ENCODE measurements around the gene EPS15.

DNA sequence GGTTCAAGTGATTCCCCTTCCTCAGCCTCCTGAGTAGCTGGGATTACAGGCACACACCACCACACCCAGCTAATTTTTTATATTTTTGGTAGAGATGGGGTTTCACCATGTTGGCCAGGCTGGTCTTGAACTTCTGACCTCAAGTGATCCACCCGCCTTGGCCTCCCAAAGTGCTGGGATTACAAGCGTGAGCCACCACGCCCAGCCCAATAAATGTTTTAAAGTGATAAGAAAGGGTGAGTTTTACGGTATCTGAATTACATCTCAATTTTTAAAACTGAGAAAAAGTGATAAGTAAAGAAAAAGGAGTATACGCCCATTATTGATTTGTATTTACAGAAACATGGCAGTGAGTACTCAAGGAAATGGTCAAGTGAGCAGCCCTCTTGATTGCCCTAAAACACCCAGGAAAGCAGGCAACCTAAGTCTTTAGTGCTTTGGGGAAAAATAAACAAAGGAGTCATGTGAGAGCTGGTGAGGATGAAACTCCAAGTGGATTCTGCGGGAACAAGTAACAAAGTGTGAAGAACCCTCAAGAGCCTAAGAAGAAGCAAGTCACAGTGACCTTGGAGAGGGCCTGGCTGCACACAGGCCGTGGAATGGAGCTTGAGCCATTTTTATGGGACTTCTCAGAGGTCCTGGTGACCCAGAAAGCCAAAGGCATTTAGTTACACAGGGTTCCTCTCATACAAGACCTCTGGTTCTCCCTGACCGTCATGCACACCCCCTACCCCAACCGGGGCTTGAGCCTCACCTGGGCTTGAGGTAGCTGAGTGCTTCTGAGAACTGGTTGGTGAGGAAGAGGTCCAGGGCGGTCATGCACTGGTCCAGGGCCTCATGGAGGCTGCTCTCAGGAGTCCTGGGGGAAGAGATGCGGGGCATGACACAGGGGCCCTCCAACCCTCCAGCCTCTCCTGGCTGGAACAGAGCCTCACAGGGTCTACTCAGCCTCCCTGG is 197.8 kb downstream of the EPS15 start:
- no peak for TF ChIP-seq RFX5 (IDR thresholded peaks at IDR 0.05; ENCODE audit: low read depth, low read length)
- no peak for TF ChIP-seq CHD2 (IDR thresholded peaks at IDR 0.05; ENCODE audit: borderline replicate concordance, low read depth, low read length)
- TF ChIP-seq NR2C2 (IDR thresholded peaks at IDR 0.05; ENCODE audit: borderline replicate concordance, control insufficient read depth, insufficient read length, low read depth) = no peak
- no peak for TF ChIP-seq EZH2 (IDR thresholded peaks at IDR 0.05; ENCODE audit: borderline replicate concordance, control insufficient read depth, low read depth, low read length)
- TF ChIP-seq, protein P1, sequence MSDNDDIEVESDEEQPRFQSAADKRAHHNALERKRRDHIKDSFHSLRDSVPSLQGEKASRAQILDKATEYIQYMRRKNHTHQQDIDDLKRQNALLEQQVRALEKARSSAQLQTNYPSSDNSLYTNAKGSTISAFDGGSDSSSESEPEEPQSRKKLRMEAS (IDR thresholded peaks at IDR 0.05; ENCODE audit: low read depth, low read length) = no peak
- TF ChIP-seq GABPA (IDR thresholded peaks at IDR 0.05; ENCODE audit: low read depth) = no peak
- TF ChIP-seq POLR2A (IDR thresholded peaks at IDR 0.05; ENCODE audit: low read depth, low read length) = no peak
- TF ChIP-seq, protein P2, sequence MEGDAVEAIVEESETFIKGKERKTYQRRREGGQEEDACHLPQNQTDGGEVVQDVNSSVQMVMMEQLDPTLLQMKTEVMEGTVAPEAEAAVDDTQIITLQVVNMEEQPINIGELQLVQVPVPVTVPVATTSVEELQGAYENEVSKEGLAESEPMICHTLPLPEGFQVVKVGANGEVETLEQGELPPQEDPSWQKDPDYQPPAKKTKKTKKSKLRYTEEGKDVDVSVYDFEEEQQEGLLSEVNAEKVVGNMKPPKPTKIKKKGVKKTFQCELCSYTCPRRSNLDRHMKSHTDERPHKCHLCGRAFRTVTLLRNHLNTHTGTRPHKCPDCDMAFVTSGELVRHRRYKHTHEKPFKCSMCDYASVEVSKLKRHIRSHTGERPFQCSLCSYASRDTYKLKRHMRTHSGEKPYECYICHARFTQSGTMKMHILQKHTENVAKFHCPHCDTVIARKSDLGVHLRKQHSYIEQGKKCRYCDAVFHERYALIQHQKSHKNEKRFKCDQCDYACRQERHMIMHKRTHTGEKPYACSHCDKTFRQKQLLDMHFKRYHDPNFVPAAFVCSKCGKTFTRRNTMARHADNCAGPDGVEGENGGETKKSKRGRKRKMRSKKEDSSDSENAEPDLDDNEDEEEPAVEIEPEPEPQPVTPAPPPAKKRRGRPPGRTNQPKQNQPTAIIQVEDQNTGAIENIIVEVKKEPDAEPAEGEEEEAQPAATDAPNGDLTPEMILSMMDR (IDR thresholded peaks at IDR 0.05 in 2 of 3, conservative IDR thresholded peaks at IDR 0.05 in 1 of 3; ENCODE audit: control insufficient read depth in 2 of 3, extremely low read depth in 1 of 3, insufficient read depth in 1 of 3, low read depth in 3 of 3, low read length in 3 of 3) = no peak
- TF ChIP-seq BCL11A (IDR thresholded peaks at IDR 0.05; ENCODE audit: low read depth, low read length) = no peak
- TF ChIP-seq CREB1 (IDR thresholded peaks at IDR 0.05; ENCODE audit: low read depth) = no peak
- TF ChIP-seq, protein P3, sequence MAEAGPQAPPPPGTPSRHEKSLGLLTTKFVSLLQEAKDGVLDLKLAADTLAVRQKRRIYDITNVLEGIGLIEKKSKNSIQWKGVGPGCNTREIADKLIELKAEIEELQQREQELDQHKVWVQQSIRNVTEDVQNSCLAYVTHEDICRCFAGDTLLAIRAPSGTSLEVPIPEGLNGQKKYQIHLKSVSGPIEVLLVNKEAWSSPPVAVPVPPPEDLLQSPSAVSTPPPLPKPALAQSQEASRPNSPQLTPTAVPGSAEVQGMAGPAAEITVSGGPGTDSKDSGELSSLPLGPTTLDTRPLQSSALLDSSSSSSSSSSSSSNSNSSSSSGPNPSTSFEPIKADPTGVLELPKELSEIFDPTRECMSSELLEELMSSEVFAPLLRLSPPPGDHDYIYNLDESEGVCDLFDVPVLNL (IDR thresholded peaks at IDR 0.05; ENCODE audit: low read depth, low read length) = no peak
- TF ChIP-seq LARP7 (IDR thresholded peaks at IDR 0.05) = no peak
